Measurements from ENCODE around the gene GTPBP4.

DNA sequence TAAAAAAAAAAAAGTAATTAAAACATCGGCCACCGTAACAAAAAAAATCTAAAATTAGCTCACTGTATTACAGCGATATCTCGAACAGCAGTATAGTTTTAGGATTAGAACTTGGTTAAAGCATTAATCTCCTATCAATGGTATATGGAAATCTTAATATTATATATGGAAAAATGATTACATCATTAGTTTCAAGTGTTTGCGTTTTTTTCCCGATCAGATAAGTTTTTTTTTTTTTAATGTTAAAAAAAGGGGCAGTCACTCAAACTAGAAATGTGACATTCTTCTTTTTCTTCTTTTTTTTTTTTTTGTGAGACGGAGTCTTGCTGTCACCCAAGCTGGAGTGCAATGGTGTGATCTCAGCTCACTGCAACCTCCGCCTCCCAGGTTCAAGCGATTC lies 53.3 kb downstream of the GTPBP4 start:
- TF ChIP-seq, protein P1, sequence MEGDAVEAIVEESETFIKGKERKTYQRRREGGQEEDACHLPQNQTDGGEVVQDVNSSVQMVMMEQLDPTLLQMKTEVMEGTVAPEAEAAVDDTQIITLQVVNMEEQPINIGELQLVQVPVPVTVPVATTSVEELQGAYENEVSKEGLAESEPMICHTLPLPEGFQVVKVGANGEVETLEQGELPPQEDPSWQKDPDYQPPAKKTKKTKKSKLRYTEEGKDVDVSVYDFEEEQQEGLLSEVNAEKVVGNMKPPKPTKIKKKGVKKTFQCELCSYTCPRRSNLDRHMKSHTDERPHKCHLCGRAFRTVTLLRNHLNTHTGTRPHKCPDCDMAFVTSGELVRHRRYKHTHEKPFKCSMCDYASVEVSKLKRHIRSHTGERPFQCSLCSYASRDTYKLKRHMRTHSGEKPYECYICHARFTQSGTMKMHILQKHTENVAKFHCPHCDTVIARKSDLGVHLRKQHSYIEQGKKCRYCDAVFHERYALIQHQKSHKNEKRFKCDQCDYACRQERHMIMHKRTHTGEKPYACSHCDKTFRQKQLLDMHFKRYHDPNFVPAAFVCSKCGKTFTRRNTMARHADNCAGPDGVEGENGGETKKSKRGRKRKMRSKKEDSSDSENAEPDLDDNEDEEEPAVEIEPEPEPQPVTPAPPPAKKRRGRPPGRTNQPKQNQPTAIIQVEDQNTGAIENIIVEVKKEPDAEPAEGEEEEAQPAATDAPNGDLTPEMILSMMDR (IDR thresholded peaks at IDR 0.05): no peak
- no peak for TF ChIP-seq POLR2A (IDR thresholded peaks at IDR 0.05)
- TF ChIP-seq POLR2AphosphoS5 (IDR thresholded peaks at IDR 0.05): no peak

All from prostate gland (tissue), 2 donors.